CD4-positive, alpha-beta T cell treated with Interleukin-15 for 4 hours (primary cell): ENCODE data around the gene UXS1.
"Not testable (repeated sequence)": the region's sequence is repeated elsewhere in the genome, so short reads cannot be mapped to it uniquely, and the experiment has no call there.

Experiments used
- DNase-seq: peaks from one replicate; pipeline ENCODE4 v3.0.0-alpha.2; 2020; ENCODE audit warnings: low spot score

The UXS1 gene

GRCh38 chr2:106160786-106161261 lies 33.3 kb downstream of the UXS1 start:
- peak; percentile 51 for DNase-seq

GRCh38 chr2:106159866-106160785 lies 34.0 kb downstream of the UXS1 start:
- DNase-seq, result peak; percentile 71

- DNase-seq, result peak; percentile 77
Observed at GRCh38 chr2:106158871-106159270, 35.2 kb downstream of the UXS1 start.

- no peak for DNase-seq
Observed at GRCh38 chr2:106158131-106158530, 36.0 kb downstream of the UXS1 start.

- no peak for DNase-seq
Observed at GRCh38 chr2:106157416-106157815, 36.7 kb downstream of the UXS1 start.

GRCh38 chr2:106156305-106157296 lies 37.5 kb downstream of the UXS1 start:
- no peak for DNase-seq

- DNase-seq, result no peak
Observed at GRCh38 chr2:106153781-106154180, 40.3 kb downstream of the UXS1 start.

GRCh38 chr2:106147665-106148064 lies 46.4 kb downstream of the UXS1 start:
- peak; percentile 27 for DNase-seq

GRCh38 chr2:106147159-106147558 lies 46.9 kb downstream of the UXS1 start:
- no peak for DNase-seq

GRCh38 chr2:106144621-106145331 lies 49.3 kb downstream of the UXS1 start:
- DNase-seq, result peak; percentile 56

GRCh38 chr2:106143495-106144215 lies 50.4 kb downstream of the UXS1 start:
- no peak for DNase-seq

- no peak for DNase-seq
Observed at GRCh38 chr2:106142683-106143082, 51.4 kb downstream of the UXS1 start.

- DNase-seq, result no peak
Observed at GRCh38 chr2:106140913-106141312, 53.2 kb downstream of the UXS1 start.

- no peak for DNase-seq
Observed at GRCh38 chr2:106140113-106140512, 54.0 kb downstream of the UXS1 start.

GRCh38 chr2:106139238-106139935 lies 54.7 kb downstream of the UXS1 start:
- no peak for DNase-seq

GRCh38 chr2:106138543-106139237 lies 55.4 kb downstream of the UXS1 start:
- no peak for DNase-seq

GRCh38 chr2:106137731-106138521 lies 56.2 kb downstream of the UXS1 start:
- DNase-seq, result peak; percentile 29

- not testable (repeated sequence) for DNase-seq
Observed at GRCh38 chr2:106131192-106131591, 62.9 kb downstream of the UXS1 start.
